Measurements from ENCODE around the gene CTNNA2. TPM values are rescaled to one million over a fixed set of nuclear protein-coding genes. Genes with fewer than 3 reads are reported as not detected.

The CTNNA2 gene
- total RNA-seq, 1 experiment from 2014 or later, result 5.5 TPM

- Mint-ChIP-seq H3K27ac (no peak overlapping the region), H3K4me1 (peaks cover 6% of the 10 kb centered on the region in 2 experiments), H3K4me3 (no peak overlapping the region), H3K9me3 (peaks cover 5 to 6% of the 10 kb centered on the region in 2 experiments; a peak in 3 of 5 replicates), H3K36me3 (ENCODE audit: insufficient read depth in 1 of 3, low read depth in 3 of 3) (peaks cover 2 to 3% (median 3%) of the 10 kb centered on the region in 3 experiments; a peak in 3 of 7 replicates), H3K27me3 (ENCODE audit: low read depth) (no peaks in the 10 kb centered on the region)
- Histone ChIP-seq H3K27ac (ENCODE audit: insufficient read length, low read depth, low read length) (no peak overlapping the region), H3K4ac (ENCODE audit: low read depth, low read length) (no peak overlapping the region), H3K79me2 (ENCODE audit: insufficient read depth, low read length) (no peaks in the 10 kb centered on the region), H2BK120ac (ENCODE audit: low read depth, low read length, poor library complexity, severe bottlenecking) (no peak overlapping the region), H3K4me2 (ENCODE audit: insufficient read depth, insufficient read length, low read length) (no peak overlapping the region), H3K23me2 (ENCODE audit: insufficient read length, low read depth, low read length, poor library complexity, severe bottlenecking) (no peaks in the 10 kb centered on the region), H3K56ac (ENCODE audit: insufficient read length, low read depth, low read length) (no peak overlapping the region), H3K9me3 (ENCODE audit: control insufficient read depth, low read depth, low read length) (no peaks in the 10 kb centered on the region), H3T11ph (ENCODE audit: low read length) (no peak overlapping the region), H3K9ac (ENCODE audit: extremely low read depth, insufficient read length, low read length) (no peak overlapping the region), H3K4me1 (ENCODE audit: insufficient read depth, low read length) (no peaks in the 10 kb centered on the region), H3K18ac (ENCODE audit: insufficient read length, low read depth, low read length) (no peak overlapping the region), H2BK20ac (ENCODE audit: low read depth, low read length, poor library complexity, severe bottlenecking) (no peak overlapping the region), H2AK5ac (ENCODE audit: insufficient read length, low read length) (no peak overlapping the region), H3K14ac (ENCODE audit: insufficient read depth, low read length) (no peak overlapping the region), H4K20me1 (ENCODE audit: control insufficient read depth, insufficient read depth, insufficient read length) (no peaks in the 10 kb centered on the region), H4K91ac (ENCODE audit: insufficient read length, low read depth, low read length) (no peak overlapping the region), H2BK15ac (ENCODE audit: low read depth, low read length) (no peak overlapping the region), H4K8ac (replicated peaks; ENCODE audit: insufficient read length, low read depth, low read length) (no peak overlapping the region), H2AFZ (ENCODE audit: low read length) (no peak overlapping the region), H3K79me1 (ENCODE audit: insufficient read depth, low read depth, low read length, poor library complexity, severe bottlenecking) (no peaks in the 10 kb centered on the region), H2BK12ac (ENCODE audit: insufficient read length, low read depth, low read length) (no peak overlapping the region), H4K5ac (ENCODE audit: insufficient read length, low read depth, low read length) (no peak overlapping the region), H2BK5ac (ENCODE audit: insufficient read length, low read length) (no peak overlapping the region), H3K27me3 (ENCODE audit: insufficient read depth, low read length) (no peaks in the 10 kb centered on the region), H3K23ac (ENCODE audit: insufficient read length, low read depth, low read length) (no peak overlapping the region)
- DNase-seq, result no peak
- WGBS (ENCODE audit: extremely low coverage, insufficient read length, low lambda C conversion rate), result no CpG with 5 or more reads among the region's 2 CpGs
- TF ChIP-seq CTCF (conservative IDR thresholded peaks at IDR 0.05), result no peak
Observed at GRCh38 chr2:79723830-79724229, 211.0 kb downstream of the CTNNA2 start.

Data from H9 (cell line).